Stimulated activated CD4-positive, alpha-beta T cell treated with anti-CD3 and anti-CD28 coated beads, Interleukin-12 subunit alpha, Interleukin-12 subunit beta, amount 100 ng/mL, for 24 hours (primary cell): ENCODE data around the gene PSMD12.

Experiments
- DNase-seq, 2 experiments: peaks; one replicate each; pipeline ENCODE4 v3.0.0-alpha.2; 2020; ENCODE audit warnings: low read depth in 2 of 2

Gene PSMD12

DNA sequence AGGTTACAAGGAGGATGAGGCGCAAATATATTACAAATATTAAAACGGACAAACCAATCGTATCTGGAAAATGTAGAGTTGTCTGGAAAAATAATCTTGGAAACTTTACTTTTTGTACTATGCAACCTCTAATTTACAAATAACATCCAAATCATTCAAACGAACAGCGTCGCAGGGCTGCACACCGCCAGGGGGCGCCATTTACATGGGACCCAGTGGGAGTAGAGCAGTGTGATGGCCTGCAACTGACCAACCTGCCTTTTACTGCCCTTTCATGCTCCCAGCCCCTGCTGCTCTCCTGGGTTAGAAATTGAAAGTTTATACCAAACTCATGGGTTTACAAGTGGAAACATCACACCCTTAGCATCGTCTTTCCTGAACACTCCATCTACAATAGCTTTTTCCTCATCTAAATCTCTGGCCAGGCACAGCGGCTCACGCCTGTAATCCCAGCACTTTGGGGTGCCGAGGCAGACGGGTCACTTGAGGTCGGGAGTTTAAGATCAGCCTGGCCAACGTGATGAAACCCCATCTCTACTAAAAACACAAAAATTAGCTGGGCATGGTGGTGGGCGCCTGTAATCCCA is 20.7 kb upstream of the PSMD12 start:
- peak; percentile 44 to 68 for DNase-seq

DNA sequence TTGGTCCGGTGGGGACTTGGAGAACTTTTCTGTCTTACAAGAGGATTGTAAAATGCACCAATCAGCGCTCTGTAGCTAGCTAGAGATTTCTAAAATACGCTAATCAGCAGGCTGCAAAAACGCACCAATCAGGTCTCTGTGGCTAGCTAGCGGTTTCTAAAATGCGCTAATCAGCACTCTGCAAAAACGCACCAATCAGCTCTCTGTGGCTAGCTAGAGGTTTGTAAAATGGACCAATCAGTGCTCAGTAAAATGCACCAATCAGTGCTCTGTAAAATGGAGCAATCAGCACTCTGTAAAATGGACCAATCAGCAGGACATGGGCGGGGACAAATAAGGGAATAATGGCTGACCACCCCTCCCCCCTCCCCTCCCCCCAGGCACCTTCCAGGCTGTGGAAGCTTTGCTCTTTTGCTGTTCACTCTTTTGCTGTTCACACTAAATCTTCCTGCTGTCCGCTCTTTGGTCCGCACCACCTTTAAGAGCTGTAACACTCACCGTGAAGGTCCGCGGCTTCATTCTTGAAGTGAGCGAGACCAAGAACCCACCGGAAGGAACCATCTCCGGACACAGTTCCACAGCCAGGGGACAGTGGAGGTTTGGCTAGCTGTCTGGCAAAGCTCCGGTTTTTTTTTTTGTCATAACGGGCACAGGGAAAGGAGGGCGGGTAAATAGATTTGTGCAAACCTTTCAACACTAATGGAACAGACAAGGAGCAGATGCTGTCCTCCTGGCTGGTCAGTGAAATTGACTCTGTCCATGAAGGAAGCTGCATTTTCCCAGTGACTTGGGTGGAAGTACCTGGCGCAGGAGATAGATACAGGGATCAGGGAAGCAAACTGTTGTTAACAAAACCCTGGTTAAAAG is 19.0 kb upstream of the PSMD12 start:
- DNase-seq = no peak

DNA sequence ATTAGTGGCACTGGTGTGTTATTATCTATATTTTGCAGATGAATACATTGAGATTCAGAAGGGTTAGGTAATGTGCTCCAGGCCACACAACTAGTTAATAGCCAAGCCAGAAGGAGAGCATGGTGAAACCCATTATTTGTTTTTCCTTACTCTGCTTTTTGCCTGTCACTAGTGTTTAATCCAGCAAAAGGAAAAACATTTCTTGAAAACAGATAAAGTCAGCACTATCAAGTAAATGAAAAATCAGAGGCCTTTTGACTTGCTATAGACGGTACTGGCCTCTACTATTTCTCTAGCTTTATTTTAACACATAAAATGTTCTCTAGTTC is 15.5 kb upstream of the PSMD12 start:
- DNase-seq = no peak

DNA sequence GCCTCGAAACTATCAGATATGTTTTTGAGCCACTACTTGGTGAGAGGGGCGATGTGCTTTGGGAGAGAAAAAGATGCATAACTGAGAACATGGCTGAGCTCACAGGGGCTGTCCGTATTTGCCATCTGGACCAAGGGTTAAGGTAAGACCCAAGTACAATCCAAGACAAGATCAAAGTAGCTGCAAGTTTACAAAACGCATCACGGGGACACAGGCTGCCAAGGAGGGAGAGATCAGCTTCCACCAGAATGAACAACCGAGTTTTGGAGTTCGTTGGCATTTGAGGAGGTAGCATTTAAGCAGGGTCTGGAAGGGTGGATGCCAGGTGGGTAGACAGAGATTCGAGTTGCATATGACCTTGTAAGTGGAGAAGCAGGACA is 12.9 kb upstream of the PSMD12 start:
- DNase-seq = no peak

DNA sequence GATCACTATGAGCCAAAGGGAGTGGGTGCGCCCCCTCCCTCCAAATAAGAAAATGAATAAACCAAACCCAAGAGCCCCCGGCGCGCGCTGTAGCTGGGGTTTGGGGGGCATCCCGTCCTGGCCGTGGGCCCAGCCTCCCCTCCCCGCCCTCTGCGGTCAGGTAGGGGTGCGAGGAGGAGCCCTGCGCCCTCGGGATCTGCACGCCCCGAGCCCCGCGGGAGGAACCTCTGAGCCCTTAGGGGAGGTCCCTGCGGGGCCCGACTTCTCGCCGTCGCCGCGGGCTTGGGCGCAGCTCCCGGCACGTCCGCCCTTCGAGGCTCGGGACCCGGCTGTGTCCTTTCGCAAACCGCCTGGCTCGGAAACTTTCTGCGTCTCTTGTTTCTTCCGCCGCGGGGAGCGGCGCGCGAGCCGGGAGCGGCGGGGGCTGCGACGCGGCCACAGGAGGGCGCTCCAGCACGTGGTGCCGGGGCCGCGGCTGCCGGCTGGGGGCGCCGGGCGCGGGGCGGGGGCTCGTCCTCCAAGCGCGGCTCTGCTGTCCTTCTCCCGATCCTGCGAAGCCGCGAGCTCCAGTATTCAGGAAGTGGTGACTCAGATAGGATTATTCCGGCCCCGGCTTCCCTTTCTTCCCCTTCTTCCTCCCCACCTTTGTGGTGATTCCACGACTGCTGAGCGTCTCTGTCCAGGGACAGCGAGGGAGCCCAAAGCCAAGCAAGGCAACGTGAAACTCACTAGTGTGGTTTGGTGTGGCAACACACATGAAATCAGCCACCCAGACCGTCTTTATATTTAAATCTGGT is 12.3 kb upstream of the PSMD12 start:
- DNase-seq = peak; percentile 60 to 67

DNA sequence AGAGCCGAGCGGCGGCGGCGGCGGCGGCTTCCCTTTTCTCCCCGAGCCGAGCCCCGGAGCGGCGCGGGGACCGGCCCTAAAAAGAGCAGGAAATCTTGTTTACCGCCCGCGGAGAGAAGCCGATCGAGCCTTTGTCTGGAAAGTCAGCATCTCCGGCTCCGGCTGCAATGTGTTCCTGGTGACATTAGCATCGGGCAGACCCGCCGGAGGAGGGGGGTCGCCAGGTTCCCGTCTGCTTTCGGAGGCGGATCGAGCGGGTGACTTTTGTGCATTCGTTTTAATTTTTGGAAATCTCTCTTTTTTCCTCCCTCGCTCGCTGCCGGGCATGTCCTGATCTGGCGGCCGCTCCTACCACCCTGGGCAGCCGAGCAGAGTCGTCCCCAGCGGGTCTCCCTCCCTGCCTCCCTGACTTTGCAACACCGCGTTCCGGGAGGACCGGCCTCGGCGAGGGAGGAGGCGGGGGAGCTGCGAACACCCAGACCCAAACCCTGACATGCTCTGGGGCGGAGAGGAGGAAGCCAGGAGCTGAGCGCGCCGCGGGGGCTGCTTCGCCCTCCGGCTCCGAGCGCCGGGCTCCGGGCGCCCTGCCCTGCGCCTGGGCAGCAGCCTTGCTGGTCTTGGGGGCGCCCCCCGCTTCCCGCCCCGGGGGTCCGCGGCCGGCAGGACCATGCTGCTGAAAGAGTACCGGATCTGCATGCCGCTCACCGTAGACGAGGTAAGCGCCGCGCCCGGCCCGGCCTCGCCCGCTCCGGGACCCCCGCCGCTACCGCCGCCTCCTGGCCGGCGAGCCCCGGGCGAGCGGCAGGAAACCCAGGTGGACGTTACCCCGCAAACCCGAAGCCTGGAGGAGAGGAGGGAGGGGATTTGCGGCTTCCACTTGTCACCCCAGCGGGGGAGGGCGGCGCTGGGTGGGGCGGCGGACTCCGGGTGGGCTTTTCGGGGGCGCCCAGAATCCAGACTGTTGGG is 11.4 kb upstream of the PSMD12 start:
- DNase-seq = peak; percentile 22 to 40

DNA sequence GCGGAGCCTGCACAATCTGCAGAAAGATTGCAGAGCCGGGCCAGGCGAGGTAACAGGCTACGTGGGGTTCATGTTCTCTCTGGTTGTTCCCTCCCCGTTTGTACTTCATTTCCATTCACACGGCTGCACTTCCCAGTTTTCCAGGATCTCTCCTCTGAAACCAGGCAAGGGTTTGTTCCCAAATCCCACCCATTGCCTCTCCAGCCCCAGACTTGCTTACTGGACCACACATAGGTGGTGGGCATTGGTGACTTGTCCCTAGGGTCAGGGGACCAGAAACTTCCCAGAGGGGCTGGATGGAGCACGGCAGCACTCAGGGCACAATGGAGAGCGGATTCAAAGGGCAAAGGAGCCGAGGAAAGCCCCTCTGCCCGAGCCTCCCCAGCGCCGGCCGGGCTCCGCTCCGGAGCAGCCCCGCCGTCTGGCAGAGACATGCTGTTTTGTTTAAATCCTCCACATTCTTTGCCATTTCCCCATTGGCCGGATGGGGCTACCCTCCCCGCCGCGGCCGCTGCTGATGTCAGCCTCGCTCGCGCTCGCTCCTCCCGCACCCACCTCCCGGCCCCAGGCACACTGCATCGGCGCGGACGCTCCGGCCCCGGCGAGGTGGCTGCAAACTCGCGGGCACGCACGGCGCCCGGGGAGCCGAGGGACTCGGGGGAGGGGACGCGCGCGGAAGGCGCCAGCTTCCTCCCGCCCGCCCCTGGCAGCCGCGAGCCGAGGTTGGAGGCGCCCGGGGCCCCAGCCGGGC is 10.5 kb upstream of the PSMD12 start, which contains the start of gene PITPNC1:
Gene PITPNC1 (plus strand): TSS at position 545 of the 751 bp plus-strand sequence.
- DNase-seq = peak; percentile 76 to 80

DNA sequence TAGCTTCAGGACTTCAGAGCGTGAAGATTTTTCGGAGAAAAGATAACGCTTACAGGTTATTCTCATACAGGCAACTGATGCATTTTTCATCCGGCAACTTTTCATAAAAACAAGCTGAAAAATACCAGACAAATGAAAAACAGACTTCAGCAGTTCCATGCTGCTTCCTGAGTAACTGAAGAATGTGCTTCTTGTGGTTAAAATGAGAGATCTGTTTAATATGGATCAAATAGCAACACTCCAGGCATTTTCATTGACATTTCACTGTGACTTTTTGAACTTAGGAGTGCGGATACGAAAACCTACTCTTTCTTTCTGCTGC is 10.0 kb upstream of the PSMD12 start:
- no peak for DNase-seq

DNA sequence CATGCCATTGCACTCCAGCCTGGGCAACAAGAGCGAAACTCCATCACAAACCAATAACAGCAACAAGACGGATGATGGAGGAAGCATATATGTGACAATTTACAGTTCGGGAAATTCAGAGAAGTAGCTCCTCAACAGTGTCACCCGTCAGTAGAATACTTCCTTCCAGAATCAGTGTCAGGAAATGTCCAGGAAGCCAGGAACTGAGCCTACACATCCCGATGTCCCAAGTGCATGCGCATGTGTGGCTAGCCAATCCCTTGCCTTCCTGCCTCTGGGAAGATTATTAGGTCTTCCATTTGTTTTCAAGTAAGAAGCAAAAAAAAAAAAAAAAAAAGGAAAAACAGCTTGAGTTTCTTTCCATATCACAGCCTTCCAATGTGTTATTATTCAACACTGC is 9.3 kb upstream of the PSMD12 start:
- DNase-seq = no peak

DNA sequence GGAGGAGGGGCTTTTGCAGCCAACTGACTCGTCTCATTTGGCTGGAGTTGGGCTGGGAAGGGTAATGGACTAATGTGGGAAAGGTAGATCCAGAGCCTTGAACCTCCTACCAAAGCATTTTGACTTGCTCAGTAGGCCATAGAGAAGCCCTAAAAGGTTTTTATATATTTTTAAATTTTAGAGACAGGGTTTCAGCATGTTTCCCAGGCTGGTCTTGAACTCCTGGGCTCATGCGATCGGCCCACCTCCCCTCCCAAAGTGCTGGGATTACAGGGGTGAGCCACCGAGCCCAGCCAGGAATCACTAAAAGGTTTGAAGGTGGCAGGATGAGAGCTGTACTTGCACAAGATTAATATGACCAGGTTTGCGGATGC is 8.7 kb upstream of the PSMD12 start:
- no peak for DNase-seq

DNA sequence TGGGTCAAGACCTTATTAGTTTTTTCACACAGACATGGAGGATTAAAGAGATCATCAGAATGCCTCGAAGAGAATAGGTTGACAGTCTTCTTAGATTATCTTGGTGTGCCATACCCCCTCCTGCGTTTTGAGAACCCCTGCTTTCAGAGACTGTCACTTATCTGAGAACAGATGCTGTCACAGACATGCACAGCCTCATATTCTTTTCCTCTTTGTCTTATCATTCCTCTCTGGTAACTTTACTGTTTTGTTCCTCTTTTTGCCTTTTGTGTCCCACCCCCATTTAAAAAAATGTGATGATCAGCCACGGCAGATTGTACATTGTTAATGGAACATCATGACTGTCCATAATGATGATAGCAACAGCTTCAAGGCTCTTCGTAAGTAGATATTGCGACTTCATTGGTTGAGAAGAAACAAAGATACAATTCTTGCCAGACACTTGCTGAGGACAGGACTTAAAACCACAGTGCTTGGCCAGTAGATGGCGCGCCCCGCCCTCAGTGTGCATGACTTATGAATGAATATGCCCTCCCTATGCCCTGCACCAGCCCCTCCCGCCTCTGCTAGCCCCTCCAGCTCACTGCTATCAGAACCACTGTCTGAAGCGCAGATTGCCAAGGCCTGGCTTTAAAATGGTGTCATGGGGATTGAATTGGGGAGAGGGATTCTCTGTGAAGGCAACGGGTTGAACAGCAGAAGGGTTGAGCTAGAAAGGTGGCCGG is 8.1 kb upstream of the PSMD12 start:
- DNase-seq = peak; percentile 69 to 85

DNA sequence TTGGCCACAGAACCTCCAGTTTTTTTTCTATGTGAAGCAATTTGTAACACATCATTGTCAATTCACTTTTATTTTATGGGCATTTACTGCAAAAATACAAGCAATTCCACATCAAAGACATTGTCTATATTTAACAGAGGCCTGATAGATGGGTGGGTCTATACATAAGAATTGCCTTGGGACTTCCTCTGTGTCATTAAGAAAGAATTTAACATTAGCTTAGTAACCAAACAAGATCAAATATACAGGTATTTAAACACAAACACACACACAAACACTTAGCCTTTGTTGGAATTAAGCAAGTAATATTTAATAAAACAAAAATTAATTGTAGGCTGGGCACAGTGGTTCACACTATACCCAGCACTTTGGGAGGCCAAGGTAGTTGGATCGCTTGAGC is 6.4 kb upstream of the PSMD12 start:
- no peak for DNase-seq

DNA sequence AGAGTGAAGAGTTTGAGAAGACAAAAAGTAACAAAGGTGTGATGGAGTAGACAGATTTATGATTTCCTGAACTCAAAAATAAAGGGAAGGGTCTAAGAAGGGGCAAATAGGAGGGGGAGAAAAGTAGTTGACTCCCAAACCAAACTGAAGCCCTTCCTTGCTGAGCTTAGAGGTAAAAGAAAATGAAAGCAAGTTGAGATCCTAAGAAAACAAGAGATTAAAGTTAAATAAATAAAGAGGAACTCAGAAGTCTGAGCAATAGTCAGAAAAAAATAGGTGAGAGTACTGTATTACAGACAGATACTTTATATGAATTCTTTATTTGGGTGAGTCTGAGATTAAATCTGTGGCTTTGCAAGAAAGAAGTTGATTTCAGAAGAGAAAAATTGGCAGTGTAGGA is 3.3 kb upstream of the PSMD12 start:
- DNase-seq = no peak

DNA sequence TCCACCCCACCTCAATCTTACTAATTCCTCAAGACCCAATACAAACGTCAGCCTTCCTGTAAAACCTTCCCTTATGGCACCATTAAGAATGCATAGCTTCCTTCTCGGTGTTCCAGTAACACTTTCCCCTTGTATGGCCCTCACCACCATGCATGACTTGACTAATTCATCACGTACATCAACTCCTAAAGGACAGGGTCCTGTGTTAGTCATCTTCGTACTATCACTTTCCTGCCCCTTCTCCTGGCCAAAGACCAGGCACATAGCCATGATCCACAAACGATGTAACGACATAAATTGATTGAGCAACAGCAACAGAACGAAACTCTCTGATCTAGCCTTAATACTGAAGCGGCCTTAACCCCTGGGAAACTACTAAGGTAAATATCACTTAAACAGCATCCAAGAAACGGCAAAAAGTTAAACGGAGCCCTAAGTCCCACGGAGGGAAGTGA is 612 bp downstream of the PSMD12 start:
- no peak for DNase-seq

DNA sequence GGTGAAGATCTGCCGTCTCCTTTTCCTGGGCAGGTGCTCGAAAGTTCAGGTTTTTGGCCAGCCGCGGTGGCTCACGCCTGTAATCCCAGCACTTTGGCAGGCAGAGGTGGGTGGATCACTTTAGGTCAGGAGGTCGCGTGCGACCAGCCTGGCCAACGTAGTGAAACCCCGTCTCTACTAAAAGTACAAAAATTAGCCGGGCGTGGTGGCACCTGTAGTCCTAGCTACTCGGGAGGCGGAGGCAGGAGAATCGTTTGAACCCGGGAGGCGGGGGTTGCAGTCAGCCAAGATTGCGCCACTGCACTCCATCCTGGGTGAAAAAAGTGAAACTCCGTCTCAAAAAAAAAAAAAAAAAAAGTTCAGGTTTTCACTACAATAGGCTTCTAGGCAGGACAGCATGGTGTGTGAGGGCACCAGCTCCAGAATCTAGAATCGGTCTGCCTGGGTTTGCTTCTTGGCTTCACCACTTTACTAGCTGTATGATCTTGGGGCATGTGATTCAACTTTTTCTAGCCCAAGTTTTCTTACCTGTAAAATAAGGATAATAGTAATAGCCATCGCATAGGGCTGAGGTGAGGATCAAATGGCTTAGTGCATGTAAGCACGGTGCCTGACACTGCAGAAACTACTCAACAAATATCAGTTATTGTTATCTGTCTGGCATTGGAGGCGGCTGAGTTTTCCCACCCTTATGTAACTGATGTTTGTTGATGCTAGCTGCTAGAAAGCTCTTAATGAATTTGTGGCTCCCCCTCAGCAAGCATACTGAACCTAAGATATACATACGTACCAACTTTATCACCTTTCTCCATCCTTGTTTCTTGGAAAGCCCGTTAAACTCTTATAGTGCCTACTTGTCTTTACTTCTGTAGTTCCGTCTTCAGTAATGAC is 1.3 kb downstream of the PSMD12 start:
- no peak for DNase-seq

DNA sequence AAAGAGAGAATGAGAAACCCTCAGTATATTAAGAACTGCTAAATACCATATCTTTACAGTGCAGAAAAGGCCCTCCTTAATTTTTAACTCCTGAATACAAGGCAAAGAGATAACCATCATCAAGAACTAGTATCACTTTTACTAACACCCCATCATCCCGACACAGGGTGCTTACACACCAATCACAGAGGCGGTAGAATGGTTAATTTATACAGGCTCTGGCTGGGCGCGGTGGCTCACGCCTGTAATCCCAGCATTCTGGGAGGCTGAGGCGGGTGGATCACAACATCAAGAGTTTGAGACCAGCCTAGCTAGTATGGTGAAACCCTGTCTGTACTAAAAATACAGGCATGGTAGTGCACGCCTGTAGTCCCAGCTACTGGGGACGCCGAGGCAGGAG is 4.2 kb downstream of the PSMD12 start:
- no peak for DNase-seq

DNA sequence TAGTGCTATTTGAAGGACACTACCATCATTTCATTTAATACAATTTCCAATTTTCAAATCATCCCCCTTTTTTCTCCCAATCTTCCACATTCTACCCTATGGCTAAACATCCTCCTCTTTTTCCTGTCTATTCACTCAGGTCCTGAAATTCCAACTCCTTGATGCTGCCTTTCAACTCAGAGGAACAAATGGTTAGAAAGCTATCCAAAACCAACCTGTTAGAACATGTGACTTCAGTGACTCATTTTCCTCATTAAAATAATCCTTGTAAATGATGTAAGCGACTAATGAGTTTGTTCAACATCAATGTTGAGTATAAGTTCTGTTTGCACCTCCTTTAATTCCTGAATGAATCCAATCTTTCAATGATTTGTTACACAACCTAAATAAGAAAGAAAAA is 5.5 kb downstream of the PSMD12 start:
- no peak for DNase-seq

DNA sequence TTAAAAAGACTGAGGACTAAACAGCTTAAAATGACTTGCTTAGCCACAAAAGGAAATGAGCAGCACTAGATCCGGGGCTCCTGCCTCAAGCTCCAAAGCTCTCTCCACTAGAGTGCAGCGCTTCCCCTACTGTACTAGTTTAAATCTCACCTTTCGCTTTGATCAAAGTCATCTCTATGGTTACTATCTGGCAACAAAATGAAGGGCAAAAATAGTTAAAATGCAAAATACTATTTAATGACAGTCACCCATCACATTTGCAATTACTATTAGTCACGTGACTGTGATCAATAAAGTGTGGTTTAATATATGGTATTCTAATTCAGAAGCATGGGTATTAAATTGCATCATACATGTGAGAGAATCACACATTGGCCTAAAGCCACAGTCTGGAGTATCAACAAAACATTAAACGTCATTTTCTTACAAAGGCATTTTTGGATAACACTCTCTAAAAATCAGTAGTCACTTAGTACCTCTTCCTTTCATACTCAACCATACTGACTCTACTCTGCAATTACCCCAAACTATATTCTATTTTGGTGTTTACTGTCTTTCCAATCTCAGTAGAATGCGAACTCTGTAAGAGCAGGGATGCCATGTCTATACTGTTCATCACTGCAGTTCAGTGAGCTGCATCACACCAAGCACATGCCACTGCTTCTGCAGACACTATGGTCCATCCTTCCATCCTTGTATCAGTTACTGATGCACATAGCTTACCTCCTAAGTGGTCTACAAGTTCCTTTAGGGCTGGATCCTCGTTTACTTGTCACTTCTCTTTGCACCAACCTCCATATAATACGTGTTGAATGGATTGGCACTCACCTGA is 6.2 kb downstream of the PSMD12 start:
- no peak for DNase-seq
